GM12878 (cell line): ENCODE results near the gene NGB.

Source experiments
- CREM ChIP-seq: IDR thresholded peaks from 2 replicates; pipeline ENCODE4 v1.6.1; 2014; ENCODE audit warnings: antibody characterized with exemption, low read depth
- MXI1 ChIP-seq: fragments of 150-350 bp; IDR thresholded peaks from 2 replicates; pipeline ENCODE4 v1.6.1; 2011; ENCODE audit warnings: low read depth, mild to moderate bottlenecking, inconsistent platforms, low read length, improper control_type of control experiment
- NR2C2 ChIP-seq: IDR thresholded peaks from 2 replicates; pipeline ENCODE4 v1.6.1; 2011; ENCODE audit warnings: borderline replicate concordance, low read depth; ENCODE audit not compliant: control insufficient read depth, insufficient read length
- POLR2AphosphoS5 ChIP-seq: IDR thresholded peaks from 2 replicates; pipeline ENCODE4 v1.6.1; 2011; ENCODE audit warnings: mild to moderate bottlenecking, low read length, inconsistent platforms
- RAD21 ChIP-seq: IDR thresholded peaks from 2 replicates; pipeline ENCODE4 v1.6.1; 2011; ENCODE audit warnings: mild to moderate bottlenecking, low read depth, low read length, moderate library complexity; ENCODE audit not compliant: insufficient read depth
- TBL1XR1 ChIP-seq: IDR thresholded peaks from 2 replicates; pipeline ENCODE4 v1.6.1; 2012; ENCODE audit warnings: low read depth, low read length, improper control_type of control experiment
- ZNF24 ChIP-seq: fragments of 450-650 bp; IDR thresholded peaks from 2 replicates; pipeline ENCODE4 v1.6.1; 2017; ENCODE audit warnings: antibody characterized with exemption, mild to moderate bottlenecking
- ZZZ3 ChIP-seq: IDR thresholded peaks from 2 replicates; pipeline ENCODE4 v1.6.1; 2011; ENCODE audit warnings: low read depth; ENCODE audit not compliant: control insufficient read depth, insufficient read length
- TF ChIP-seq, protein P1 (sequence below), 3 experiments: IDR thresholded peaks in 2 of 3; conservative IDR thresholded peaks in 1 of 3; 2 replicates each; pipeline ENCODE4 v1.5.1; 2011; ENCODE audit warnings: low read depth in 3 of 3, low read length in 3 of 3, mild to moderate bottlenecking in 3 of 3, control low read depth in 2 of 3, moderate library complexity in 2 of 3, inconsistent platforms in 1 of 3, mixed read lengths in 1 of 3; ENCODE audit not compliant: control insufficient read depth in 2 of 3, insufficient read depth in 1 of 3; ENCODE audit errors: extremely low read depth in 1 of 3
- TF ChIP-seq, protein P2 (sequence below): IDR thresholded peaks from 2 replicates; pipeline ENCODE4 v1.6.1; 2012; ENCODE audit warnings: low read depth, low read length, improper control_type of control experiment

DNA sequence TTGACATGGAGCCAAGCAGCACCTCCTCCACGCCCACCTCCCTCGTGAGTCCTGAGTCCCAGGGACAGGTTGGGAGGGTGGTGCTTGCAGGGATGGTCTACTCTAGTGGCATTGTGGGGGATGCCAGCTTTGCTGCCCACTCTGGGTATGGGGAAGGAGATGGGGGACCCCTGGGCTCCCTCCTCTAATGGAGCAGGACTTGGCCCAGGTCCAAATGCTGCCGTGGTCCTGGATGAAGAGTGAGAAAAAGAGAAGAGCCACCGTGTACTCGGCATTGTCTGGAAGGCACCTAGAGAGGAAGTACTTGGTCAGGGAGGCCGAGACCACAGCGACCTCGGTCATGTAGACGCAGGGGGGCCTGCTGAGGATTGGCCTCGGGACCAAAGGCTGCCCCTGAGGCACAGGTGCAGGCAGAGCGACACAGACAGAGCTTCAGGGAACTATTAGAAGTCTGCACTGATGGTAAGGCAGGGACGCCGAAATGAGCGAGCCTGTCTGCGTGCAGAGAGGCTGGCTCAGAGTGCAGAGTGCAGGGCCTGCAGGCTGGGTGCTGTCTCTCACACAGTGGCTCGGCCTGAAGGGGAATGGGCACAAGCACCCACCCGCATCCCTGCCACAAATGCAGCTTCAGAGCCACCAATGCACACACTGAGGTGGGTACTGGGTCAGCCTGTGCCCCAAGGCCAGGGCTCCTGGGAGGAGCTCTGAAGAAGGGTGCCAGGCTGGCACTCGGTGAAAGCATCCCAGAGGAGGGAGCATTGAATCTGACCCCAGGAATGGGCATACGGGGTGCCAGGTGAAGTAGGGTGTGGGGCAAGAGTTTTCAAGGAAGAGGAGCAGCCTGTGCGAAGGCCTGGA is 17.4 kb downstream of the NGB start:
- TF ChIP-seq, protein P1, sequence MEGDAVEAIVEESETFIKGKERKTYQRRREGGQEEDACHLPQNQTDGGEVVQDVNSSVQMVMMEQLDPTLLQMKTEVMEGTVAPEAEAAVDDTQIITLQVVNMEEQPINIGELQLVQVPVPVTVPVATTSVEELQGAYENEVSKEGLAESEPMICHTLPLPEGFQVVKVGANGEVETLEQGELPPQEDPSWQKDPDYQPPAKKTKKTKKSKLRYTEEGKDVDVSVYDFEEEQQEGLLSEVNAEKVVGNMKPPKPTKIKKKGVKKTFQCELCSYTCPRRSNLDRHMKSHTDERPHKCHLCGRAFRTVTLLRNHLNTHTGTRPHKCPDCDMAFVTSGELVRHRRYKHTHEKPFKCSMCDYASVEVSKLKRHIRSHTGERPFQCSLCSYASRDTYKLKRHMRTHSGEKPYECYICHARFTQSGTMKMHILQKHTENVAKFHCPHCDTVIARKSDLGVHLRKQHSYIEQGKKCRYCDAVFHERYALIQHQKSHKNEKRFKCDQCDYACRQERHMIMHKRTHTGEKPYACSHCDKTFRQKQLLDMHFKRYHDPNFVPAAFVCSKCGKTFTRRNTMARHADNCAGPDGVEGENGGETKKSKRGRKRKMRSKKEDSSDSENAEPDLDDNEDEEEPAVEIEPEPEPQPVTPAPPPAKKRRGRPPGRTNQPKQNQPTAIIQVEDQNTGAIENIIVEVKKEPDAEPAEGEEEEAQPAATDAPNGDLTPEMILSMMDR (IDR thresholded peaks at IDR 0.05 in 2 of 3, conservative IDR thresholded peaks at IDR 0.05 in 1 of 3; ENCODE audit: control insufficient read depth in 2 of 3, extremely low read depth in 1 of 3, insufficient read depth in 1 of 3, low read depth in 3 of 3, low read length in 3 of 3): no peak
- no peak for TF ChIP-seq CREM
- TF ChIP-seq ZZZ3: no peak
- TF ChIP-seq ZNF24: no peak
- no peak for TF ChIP-seq RAD21
- TF ChIP-seq POLR2AphosphoS5: no peak
- TF ChIP-seq MXI1: no peak
- TF ChIP-seq, protein P2, sequence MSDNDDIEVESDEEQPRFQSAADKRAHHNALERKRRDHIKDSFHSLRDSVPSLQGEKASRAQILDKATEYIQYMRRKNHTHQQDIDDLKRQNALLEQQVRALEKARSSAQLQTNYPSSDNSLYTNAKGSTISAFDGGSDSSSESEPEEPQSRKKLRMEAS: no peak
- no peak for TF ChIP-seq NR2C2
- no peak for TF ChIP-seq TBL1XR1
